T-helper 17 cell (primary cell): ENCODE data around the gene ADAT1. TPM values are rescaled to one million over a fixed set of nuclear protein-coding genes. Genes with fewer than 3 reads are reported as not detected.

ENCODE experiments used
- ATAC-seq: fragments of 150-1000 bp; cut with Tn5 transposase; 2 replicates; pipeline ENCODE4 v1.10.0; 2021; ENCODE audit warnings: mild to moderate bottlenecking, moderate library complexity
- DNase-seq, 3 donors: peaks; one replicate each; pipeline versions ENCODE4 v3.0.0 to v3.0.0-alpha.2; 2020 to 2021
- H3K9me3 ChIP-seq: one replicate; pipeline ENCODE4 v1.7.0; 2013; ENCODE audit warnings: low read length, mild to moderate bottlenecking; ENCODE audit not compliant: control insufficient read depth, poor library complexity, severe bottlenecking
- H3K27ac Mint-ChIP-seq: one replicate; pipeline ENCODE4 v1.8.0; 2022; ENCODE audit warnings: mild to moderate bottlenecking, moderate library complexity, mixed read lengths
- H3K27me3 Mint-ChIP-seq: one replicate; pipeline ENCODE4 v1.8.0; 2022; ENCODE audit warnings: mixed read lengths
- H3K36me3 Mint-ChIP-seq: one replicate; pipeline ENCODE4 v1.8.0; 2022; ENCODE audit warnings: low read depth, mixed read lengths
- H3K4me1 Mint-ChIP-seq: one replicate; pipeline ENCODE4 v1.8.0; 2022; ENCODE audit warnings: mild to moderate bottlenecking, mixed read lengths
- H3K4me3 Mint-ChIP-seq: one replicate; pipeline ENCODE4 v1.8.0; 2022; ENCODE audit warnings: mild to moderate bottlenecking, moderate library complexity, mixed read lengths
- total RNA-seq, 4 donors: library from RNA in 2 of 4; stranded (reverse) in 2 of 4; gene quantifications; one replicate each; pipeline ENCODE4 v1.2.3 and lab custom pipeline; 2022 to 2026

ADAT1 gene
- total RNA-seq, 2 donors from 2014 or later = 57.9 to 64.1 TPM

DNA sequence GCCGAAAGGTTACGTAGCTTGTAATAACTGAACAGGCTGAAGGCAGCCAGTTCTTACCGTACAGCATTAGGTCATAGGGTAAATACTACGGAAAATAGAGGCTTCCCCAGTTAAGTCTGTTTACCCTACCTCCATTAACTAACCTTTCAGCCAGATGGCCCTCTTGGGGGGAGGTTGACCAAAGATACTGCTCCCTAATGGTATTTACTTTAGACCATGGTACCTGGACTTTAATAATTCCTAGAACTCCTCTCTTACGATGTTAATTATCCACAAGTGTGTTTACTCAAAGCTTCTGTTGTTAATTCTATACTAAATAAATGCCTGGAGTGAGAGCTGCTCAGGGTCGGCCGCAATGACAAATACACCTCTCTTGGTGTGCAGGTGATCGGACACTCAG is 9.8 kb upstream of the ADAT1 start:
- H3K4me1 Mint-ChIP-seq = peaks cover 21% of the 10 kb centered on the region
- no peak for ATAC-seq
- DNase-seq = no peak
- no peak overlapping the region for H3K4me3 Mint-ChIP-seq
- peaks cover 7% of the 10 kb centered on the region for H3K36me3 Mint-ChIP-seq
- no peaks in the 10 kb centered on the region for H3K27me3 Mint-ChIP-seq
- no peak overlapping the region for H3K27ac Mint-ChIP-seq
- no peaks in the 10 kb centered on the region for H3K9me3 ChIP-seq

DNA sequence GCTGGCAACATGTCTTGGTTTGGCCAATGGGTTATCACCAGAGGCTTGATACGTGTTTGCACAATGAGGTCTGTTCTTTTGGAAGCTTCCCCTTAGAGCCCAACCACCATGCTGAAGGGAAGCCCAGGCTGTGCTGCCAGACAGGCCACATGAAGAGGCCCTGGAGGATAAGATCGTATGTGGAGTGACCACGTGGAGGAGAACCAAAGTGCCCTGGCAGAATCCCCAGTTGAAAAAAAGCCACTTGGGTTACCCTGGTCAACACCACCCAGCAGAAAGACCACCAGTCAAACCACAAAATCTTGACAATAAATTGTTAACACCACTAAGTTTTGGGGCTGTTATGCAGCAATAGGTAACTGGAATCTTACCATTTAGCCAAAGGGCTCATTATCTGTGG is 7.0 kb upstream of the ADAT1 start:
- Mint-ChIP-seq H3K27me3 (no peaks in the 10 kb centered on the region), H3K4me1 (peaks cover 37% of the 10 kb centered on the region), H3K36me3 (peaks cover 19% of the 10 kb centered on the region), H3K27ac (no peak overlapping the region), H3K4me3 (no peak overlapping the region)
- no peaks in the 10 kb centered on the region for H3K9me3 ChIP-seq
- DNase-seq = no peak
- no peak for ATAC-seq

DNA sequence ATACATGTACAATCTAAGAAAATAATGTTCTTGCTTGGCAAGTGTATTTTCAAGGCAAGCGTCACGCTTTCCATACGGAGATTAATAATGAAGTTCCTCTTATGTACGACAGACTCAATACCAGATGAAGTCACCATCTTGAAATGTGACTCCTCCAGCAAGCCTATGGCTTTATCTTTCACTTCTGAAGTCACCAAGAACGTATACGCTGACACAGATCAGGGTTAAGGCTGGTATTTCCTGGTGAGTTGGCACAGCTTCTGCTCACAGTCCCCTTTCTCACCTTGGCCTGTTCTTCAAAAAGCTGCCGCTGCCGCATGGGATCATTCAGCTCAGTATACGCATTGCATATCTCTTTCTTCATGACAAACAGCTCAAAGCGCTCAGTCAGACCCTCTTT is 6.1 kb upstream of the ADAT1 start:
- ATAC-seq (no peak), DNase-seq (no peak)
- Mint-ChIP-seq H3K36me3 (peaks cover 19% of the 10 kb centered on the region), H3K4me1 (peaks cover 40% of the 10 kb centered on the region), H3K27me3 (no peaks in the 10 kb centered on the region), H3K27ac (peak overlapping the region; percentile 95), H3K4me3 (peak overlapping the region; percentile 60)
- H3K9me3 ChIP-seq = no peaks in the 10 kb centered on the region

- H3K27ac Mint-ChIP-seq = peak overlapping the region; percentile 95
- no peak for ATAC-seq
- H3K4me3 Mint-ChIP-seq = no peak overlapping the region
- H3K9me3 ChIP-seq = no peaks in the 10 kb centered on the region
- DNase-seq = no peak
- no peaks in the 10 kb centered on the region for H3K27me3 Mint-ChIP-seq
- peaks cover 40% of the 10 kb centered on the region for H3K4me1 Mint-ChIP-seq
- H3K36me3 Mint-ChIP-seq = peaks cover 17% of the 10 kb centered on the region
Observed at GRCh38 chr16:75628351-75628750, 5.3 kb upstream of the ADAT1 start.

- H3K36me3 Mint-ChIP-seq = peaks cover 17% of the 10 kb centered on the region
- ATAC-seq (no peak), DNase-seq (no peak)
- H3K4me3 Mint-ChIP-seq = peak overlapping the region; percentile 62
- H3K4me1 Mint-ChIP-seq = peaks cover 40% of the 10 kb centered on the region
- peak overlapping the region; percentile 95 for H3K27ac Mint-ChIP-seq
- no peaks in the 10 kb centered on the region for H3K9me3 ChIP-seq
- no peaks in the 10 kb centered on the region for H3K27me3 Mint-ChIP-seq
Observed at GRCh38 chr16:75627851-75628250, 4.8 kb upstream of the ADAT1 start.

- ATAC-seq (no peak), DNase-seq (no peak)
- peak overlapping the region; percentile 64 for H3K4me3 Mint-ChIP-seq
- H3K36me3 Mint-ChIP-seq = peaks cover 17% of the 10 kb centered on the region
- H3K27me3 Mint-ChIP-seq = no peaks in the 10 kb centered on the region
- H3K4me1 Mint-ChIP-seq = peaks cover 44% of the 10 kb centered on the region
- peak overlapping the region; percentile 95 for H3K27ac Mint-ChIP-seq
- H3K9me3 ChIP-seq = no peaks in the 10 kb centered on the region
Observed at GRCh38 chr16:75626806-75627205, 3.7 kb upstream of the ADAT1 start.

GRCh38 chr16:75624921-75625334 is 1.8 kb upstream of the ADAT1 start:
- Mint-ChIP-seq H3K27ac (peak overlapping the region; percentile 95), H3K4me3 (peak overlapping the region; percentile 78), H3K36me3 (peaks cover 17% of the 10 kb centered on the region), H3K4me1 (peaks cover 60% of the 10 kb centered on the region), H3K27me3 (no peaks in the 10 kb centered on the region)
- ATAC-seq = no peak
- DNase-seq = no peak
- no peaks in the 10 kb centered on the region for H3K9me3 ChIP-seq

- H3K27me3 Mint-ChIP-seq = no peaks in the 10 kb centered on the region
- no peaks in the 10 kb centered on the region for H3K9me3 ChIP-seq
- DNase-seq (no peak), ATAC-seq (no peak)
- peak overlapping the region; percentile 96 for H3K27ac Mint-ChIP-seq
- peaks cover 9% of the 10 kb centered on the region for H3K36me3 Mint-ChIP-seq
- H3K4me3 Mint-ChIP-seq = no peak overlapping the region
- H3K4me1 Mint-ChIP-seq = peaks cover 45% of the 10 kb centered on the region
Observed at GRCh38 chr16:75621170-75621477, 2.0 kb downstream of the ADAT1 start.

GRCh38 chr16:75620326-75621169 is 2.5 kb downstream of the ADAT1 start:
- Mint-ChIP-seq H3K27me3 (no peaks in the 10 kb centered on the region), H3K4me1 (peaks cover 43% of the 10 kb centered on the region), H3K36me3 (peaks cover 5% of the 10 kb centered on the region), H3K4me3 (peak overlapping the region; percentile 41), H3K27ac (peak overlapping the region; percentile 96)
- ATAC-seq = peak; percentile 13
- no peak for DNase-seq
- H3K9me3 ChIP-seq = no peaks in the 10 kb centered on the region

GRCh38 chr16:75618780-75619179 is 4.3 kb downstream of the ADAT1 start:
- H3K9me3 ChIP-seq = no peaks in the 10 kb centered on the region
- peaks cover 4% of the 10 kb centered on the region for H3K36me3 Mint-ChIP-seq
- DNase-seq = no peak
- H3K4me1 Mint-ChIP-seq = peaks cover 43% of the 10 kb centered on the region
- no peak overlapping the region for H3K4me3 Mint-ChIP-seq
- no peak for ATAC-seq
- no peaks in the 10 kb centered on the region for H3K27me3 Mint-ChIP-seq
- H3K27ac Mint-ChIP-seq = peak overlapping the region; percentile 47

DNA sequence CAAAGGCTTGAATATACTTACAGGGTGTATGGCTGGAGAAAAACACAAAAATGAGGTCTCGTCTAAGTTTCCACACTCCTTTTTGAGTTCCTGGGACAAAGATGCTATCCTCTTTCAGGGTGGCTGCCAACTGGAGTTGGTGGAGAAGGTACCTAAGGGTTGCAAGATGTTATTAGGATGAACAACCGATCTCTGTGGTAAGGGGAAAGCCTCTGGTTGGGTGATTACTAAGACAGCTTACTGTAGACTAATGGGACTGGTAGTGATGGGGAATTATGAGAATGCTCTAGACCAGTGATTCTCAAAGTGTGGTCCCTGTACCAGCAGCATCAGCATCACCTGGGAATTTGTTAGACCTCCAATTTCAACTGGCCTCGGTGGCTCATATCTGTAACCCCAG is 6.0 kb downstream of the ADAT1 start:
- ATAC-seq = no peak
- H3K9me3 ChIP-seq = no peaks in the 10 kb centered on the region
- DNase-seq = no peak
- H3K36me3 Mint-ChIP-seq = peaks cover 4% of the 10 kb centered on the region
- H3K4me3 Mint-ChIP-seq = peak overlapping the region; percentile 79
- H3K27me3 Mint-ChIP-seq = no peaks in the 10 kb centered on the region
- H3K4me1 Mint-ChIP-seq = peaks cover 42% of the 10 kb centered on the region
- H3K27ac Mint-ChIP-seq = peak overlapping the region; percentile 96

DNA sequence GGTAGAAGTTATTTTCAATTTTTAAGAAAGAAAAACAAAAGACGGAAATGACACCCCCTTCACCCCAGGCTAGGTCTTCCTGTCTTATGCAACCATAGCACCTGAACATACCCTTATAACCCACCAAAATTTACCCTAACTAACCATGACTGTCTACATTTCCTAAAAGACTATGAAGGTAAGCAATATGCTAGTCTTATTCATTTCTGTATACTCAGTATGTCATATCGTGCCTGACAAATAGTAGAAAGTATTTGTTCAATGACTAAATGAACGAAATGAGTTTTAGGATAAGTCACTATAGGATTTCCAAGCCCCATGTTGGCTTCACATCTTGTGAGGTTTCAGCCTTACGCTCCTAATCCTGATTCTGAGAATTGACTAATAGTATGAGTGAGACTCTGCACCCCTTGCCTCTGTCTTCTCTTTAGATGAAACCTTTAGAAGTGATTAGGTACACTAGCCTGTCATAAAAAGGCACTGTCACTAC is 6.5 kb downstream of the ADAT1 start:
- peaks cover 4% of the 10 kb centered on the region for H3K36me3 Mint-ChIP-seq
- peaks cover 37% of the 10 kb centered on the region for H3K4me1 Mint-ChIP-seq
- peak; percentile 70 for ATAC-seq
- no peaks in the 10 kb centered on the region for H3K9me3 ChIP-seq
- DNase-seq = no peak
- peak overlapping the region; percentile 79 for H3K4me3 Mint-ChIP-seq
- peak overlapping the region; percentile 96 for H3K27ac Mint-ChIP-seq
- H3K27me3 Mint-ChIP-seq = no peaks in the 10 kb centered on the region

DNA sequence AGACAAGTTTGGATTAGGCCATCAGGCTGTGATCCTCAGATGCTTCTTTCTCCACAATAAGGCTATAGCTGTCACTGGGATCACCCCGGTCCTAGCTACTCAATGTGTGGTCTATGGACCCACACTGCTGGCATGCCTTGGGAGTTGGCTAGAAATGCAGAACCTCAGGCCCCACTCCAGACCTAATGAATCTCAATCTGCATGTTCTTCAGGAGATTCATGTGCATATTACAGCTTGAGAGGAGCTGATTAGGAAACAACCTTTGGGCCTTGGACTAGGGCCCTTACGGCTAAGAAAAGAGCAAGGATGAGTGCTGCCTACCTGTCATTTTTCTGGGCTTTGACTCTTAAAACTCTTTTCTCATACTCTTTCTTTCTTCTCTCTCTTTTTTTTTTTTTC is 7.5 kb downstream of the ADAT1 start:
- no peak for ATAC-seq
- Mint-ChIP-seq H3K36me3 (peaks cover 4% of the 10 kb centered on the region), H3K27me3 (no peaks in the 10 kb centered on the region), H3K4me1 (peaks cover 31% of the 10 kb centered on the region), H3K27ac (peak overlapping the region; percentile 96), H3K4me3 (peak overlapping the region; percentile 79)
- no peak for DNase-seq
- H3K9me3 ChIP-seq = no peaks in the 10 kb centered on the region
